Trophoblast cell (in vitro differentiated cells and primary cell): ENCODE measurements around the gene OR5K2.

Source experiments
- DNase-seq, 2 donors: peaks; one replicate each; pipeline ENCODE4 v3.0.0-alpha.2; 2016
- H2AFZ ChIP-seq: 2 replicates; pipeline ENCODE4 v1.6.1; 2013; ENCODE audit warnings: low read length, moderate library complexity, mild to moderate bottlenecking; ENCODE audit not compliant: insufficient read depth, poor library complexity
- H2AK5ac ChIP-seq: 2 replicates; pipeline ENCODE4 v1.6.1; 2013; ENCODE audit warnings: mild to moderate bottlenecking, low read length
- H2BK120ac ChIP-seq: 2 replicates; pipeline ENCODE4 v1.6.1; 2013; ENCODE audit warnings: low read length, mild to moderate bottlenecking, moderate library complexity; ENCODE audit not compliant: insufficient read depth, poor library complexity
- H2BK12ac ChIP-seq: 2 replicates; pipeline ENCODE4 v1.6.1; 2013; ENCODE audit warnings: mild to moderate bottlenecking, low read length, moderate library complexity
- H2BK5ac ChIP-seq: 2 replicates; pipeline ENCODE4 v1.6.1; 2013; ENCODE audit warnings: low read length, low read depth, moderate library complexity, mild to moderate bottlenecking; ENCODE audit not compliant: poor library complexity
- H3K14ac ChIP-seq: 2 replicates; pipeline ENCODE4 v1.6.1; 2013; ENCODE audit warnings: mild to moderate bottlenecking, low read length
- H3K18ac ChIP-seq: 2 replicates; pipeline ENCODE4 v1.6.1; 2013; ENCODE audit warnings: mild to moderate bottlenecking, low read length
- H3K23ac ChIP-seq: 2 replicates; pipeline ENCODE4 v1.6.1; 2013; ENCODE audit warnings: low read length
- H3K27ac ChIP-seq: 2 replicates; pipeline ENCODE4 v1.5.1; 2013; ENCODE audit warnings: low read depth, mild to moderate bottlenecking, inconsistent platforms, low read length, moderate library complexity
- H3K27me3 ChIP-seq: 2 replicates; pipeline ENCODE4 v1.6.1; 2013; ENCODE audit warnings: inconsistent platforms, mild to moderate bottlenecking, low read length, moderate library complexity; ENCODE audit not compliant: insufficient read depth
- H3K36me3 ChIP-seq, 2 experiments: 1 replicate in 1 of 2; 2 replicates in 1 of 2; pipeline ENCODE4 v1.6.1; 2013; ENCODE audit warnings: low read length in 2 of 2, mild to moderate bottlenecking in 2 of 2, moderate library complexity in 1 of 2; ENCODE audit not compliant: insufficient read depth in 2 of 2, control insufficient read depth in 1 of 2
- H3K4ac ChIP-seq: 2 replicates; pipeline ENCODE4 v1.6.1; 2013; ENCODE audit warnings: low read depth, mild to moderate bottlenecking, low read length, moderate library complexity
- H3K4me1 ChIP-seq, 2 experiments: 1 replicate in 1 of 2; 2 replicates in 1 of 2; pipeline ENCODE4 v1.6.1; 2013; ENCODE audit warnings: low read length in 2 of 2, mild to moderate bottlenecking in 2 of 2, moderate library complexity in 1 of 2; ENCODE audit not compliant: insufficient read depth in 2 of 2, control insufficient read depth in 1 of 2
- H3K4me2 ChIP-seq: 2 replicates; pipeline ENCODE4 v1.6.1; 2013; ENCODE audit warnings: inconsistent platforms, mild to moderate bottlenecking, low read length, moderate library complexity
- H3K4me3 ChIP-seq: 2 replicates; pipeline ENCODE4 v1.5.1; 2013; ENCODE audit warnings: mild to moderate bottlenecking, low read depth, low read length, inconsistent platforms
- H3K79me1 ChIP-seq: one replicate; pipeline ENCODE4 v1.6.1; 2013; ENCODE audit warnings: low read length
- H3K79me2 ChIP-seq: 2 replicates; pipeline ENCODE4 v1.6.1; 2013; ENCODE audit warnings: low read length, mild to moderate bottlenecking; ENCODE audit not compliant: control insufficient read depth, insufficient read depth, poor library complexity
- H3K9ac ChIP-seq: 2 replicates; pipeline ENCODE4 v1.6.1; 2013; ENCODE audit warnings: mild to moderate bottlenecking, low read length
- H3K9me3 ChIP-seq: 2 replicates; pipeline ENCODE4 v1.6.1; 2013; ENCODE audit warnings: low read depth, mild to moderate bottlenecking, control low read depth, inconsistent platforms, low read length; ENCODE audit not compliant: insufficient read depth
- H4K12ac ChIP-seq: 2 replicates; pipeline ENCODE4 v1.6.1; 2013; ENCODE audit warnings: low read depth, mild to moderate bottlenecking, low read length, moderate library complexity
- H4K8ac ChIP-seq: 2 replicates; pipeline ENCODE4 v1.6.1; 2013; ENCODE audit warnings: low read depth, mild to moderate bottlenecking, low read length, moderate library complexity
- H4K91ac ChIP-seq: one replicate; pipeline ENCODE4 v1.6.1; 2013; ENCODE audit warnings: low read depth, mild to moderate bottlenecking, low read length, moderate library complexity
- WGBS: extraction: QIAGEN DNeasy Blood & Tissue Kit; methylation state at CpG from one replicate; pipeline ENCODE4 v1.1.7; 2013; ENCODE audit warnings: missing lambda C conversion rate; ENCODE audit not compliant: insufficient read length, insufficient coverage; ENCODE audit errors: extremely low coverage; 5-methylcytosine and 5-hydroxymethylcytosine counted together

Gene OR5K2

GRCh38 chr3:98513091-98513511 is 15.6 kb downstream of the OR5K2 start:
- Histone ChIP-seq H3K4ac (no peak overlapping the region), H3K18ac (no peak overlapping the region), H3K4me2 (no peak overlapping the region), H4K8ac (no peak overlapping the region), H3K79me1 (no peaks in the 10 kb centered on the region), H3K27ac (no peak overlapping the region), H4K12ac (no peak overlapping the region), H3K79me2 (no peaks in the 10 kb centered on the region), H2AK5ac (no peak overlapping the region), H2BK5ac (no peak overlapping the region), H3K9ac (no peak overlapping the region), H2BK12ac (no peak overlapping the region), H2AFZ (no peak overlapping the region), H3K23ac (no peak overlapping the region), H2BK120ac (no peak overlapping the region), H4K91ac (no peak overlapping the region), H3K27me3 (no peaks in the 10 kb centered on the region), H3K36me3 (peaks cover 2 to 5% of the 10 kb centered on the region in 2 experiments), H3K14ac (no peak overlapping the region), H3K9me3 (no peaks in the 10 kb centered on the region), H3K4me3 (no peak overlapping the region), H3K4me1 (no peaks in the 10 kb centered on the region)
- WGBS: no CpG with 5 or more reads among the region's 4 CpGs
- DNase-seq: peak; percentile 92 to 93

GRCh38 chr3:98513736-98514135 is 16.3 kb downstream of the OR5K2 start:
- no peaks in the 10 kb centered on the region for H3K79me1 ChIP-seq
- H3K14ac ChIP-seq: no peak overlapping the region
- no peaks in the 10 kb centered on the region for H3K27me3 ChIP-seq
- no peak overlapping the region for H3K27ac ChIP-seq
- H4K91ac ChIP-seq: no peak overlapping the region
- H3K4ac ChIP-seq: no peak overlapping the region
- no peak overlapping the region for H4K12ac ChIP-seq
- no peak overlapping the region for H3K23ac ChIP-seq
- H3K4me2 ChIP-seq: no peak overlapping the region
- no peak overlapping the region for H3K18ac ChIP-seq
- no peaks in the 10 kb centered on the region for H3K79me2 ChIP-seq
- no CpG with 5 or more reads among the region's 3 CpGs for WGBS
- H2AFZ ChIP-seq: no peak overlapping the region
- no peak overlapping the region for H2BK12ac ChIP-seq
- no peak overlapping the region for H2AK5ac ChIP-seq
- no peak overlapping the region for H4K8ac ChIP-seq
- no peak overlapping the region for H3K4me3 ChIP-seq
- no peaks in the 10 kb centered on the region for H3K9me3 ChIP-seq
- DNase-seq: no peak
- no peak overlapping the region for H2BK120ac ChIP-seq
- peaks cover 2 to 5% of the 10 kb centered on the region in 2 experiments for H3K36me3 ChIP-seq
- no peaks in the 10 kb centered on the region for H3K4me1 ChIP-seq
- no peak overlapping the region for H3K9ac ChIP-seq
- H2BK5ac ChIP-seq: no peak overlapping the region

GRCh38 chr3:98514948-98515347 is 17.5 kb downstream of the OR5K2 start:
- no peak overlapping the region for H3K9ac ChIP-seq
- no peak overlapping the region for H3K4me2 ChIP-seq
- H3K36me3 ChIP-seq: peaks cover 5 to 8% of the 10 kb centered on the region in 2 experiments
- H4K8ac ChIP-seq: no peak overlapping the region
- no peak overlapping the region for H3K18ac ChIP-seq
- no peaks in the 10 kb centered on the region for H3K9me3 ChIP-seq
- no peaks in the 10 kb centered on the region for H3K79me2 ChIP-seq
- H2BK12ac ChIP-seq: no peak overlapping the region
- H2BK5ac ChIP-seq: no peak overlapping the region
- H2AK5ac ChIP-seq: no peak overlapping the region
- H3K27me3 ChIP-seq: no peaks in the 10 kb centered on the region
- no peak overlapping the region for H3K27ac ChIP-seq
- H3K4me3 ChIP-seq: no peak overlapping the region
- peak in 1 of 2 donors; percentile 20 for DNase-seq
- no peak overlapping the region for H3K23ac ChIP-seq
- H2AFZ ChIP-seq: no peak overlapping the region
- no peak overlapping the region for H2BK120ac ChIP-seq
- no CpG with 5 or more reads among the region's 1 CpG for WGBS
- no peak overlapping the region for H3K14ac ChIP-seq
- H3K4me1 ChIP-seq: peaks cover 3% of the 10 kb centered on the region in 2 experiments
- no peak overlapping the region for H4K91ac ChIP-seq
- H3K4ac ChIP-seq: no peak overlapping the region
- H4K12ac ChIP-seq: no peak overlapping the region
- no peaks in the 10 kb centered on the region for H3K79me1 ChIP-seq

GRCh38 chr3:98518816-98519215 is 21.3 kb downstream of the OR5K2 start:
- H2AK5ac ChIP-seq: no peak overlapping the region
- H2BK120ac ChIP-seq: no peak overlapping the region
- DNase-seq: no peak
- H3K18ac ChIP-seq: no peak overlapping the region
- H3K4me3 ChIP-seq: no peak overlapping the region
- no peak overlapping the region for H4K8ac ChIP-seq
- no peak overlapping the region for H3K23ac ChIP-seq
- peaks cover 2% of the 10 kb centered on the region for H3K79me2 ChIP-seq
- H3K9me3 ChIP-seq: no peaks in the 10 kb centered on the region
- no peak overlapping the region for H2AFZ ChIP-seq
- H3K4me1 ChIP-seq: peaks cover 3% of the 10 kb centered on the region in 2 experiments
- H3K27ac ChIP-seq: no peak overlapping the region
- WGBS: no CpG with 5 or more reads among the region's 2 CpGs
- H4K12ac ChIP-seq: no peak overlapping the region
- H4K91ac ChIP-seq: no peak overlapping the region
- no peak overlapping the region for H3K14ac ChIP-seq
- H3K4ac ChIP-seq: no peak overlapping the region
- H3K79me1 ChIP-seq: peaks cover 4% of the 10 kb centered on the region
- H3K36me3 ChIP-seq: peaks cover 5 to 8% of the 10 kb centered on the region in 2 experiments
- no peaks in the 10 kb centered on the region for H3K27me3 ChIP-seq
- H3K9ac ChIP-seq: no peak overlapping the region
- H3K4me2 ChIP-seq: no peak overlapping the region
- H2BK5ac ChIP-seq: no peak overlapping the region
- no peak overlapping the region for H2BK12ac ChIP-seq
